HG03378 (cell line): ENCODE data around the gene ZMIZ1.
A peak's percentile ranks its signal among the peaks of the same experiment; 100 is the strongest.

Experiments used
- ATAC-seq: cut with Tn5 transposase; IDR thresholded peaks from one replicate; pipeline ENCODE4 v1.9.1; 2021; ENCODE audit warnings: mild to moderate bottlenecking, moderate library complexity; ENCODE audit not compliant: unreplicated experiment

ZMIZ1 gene

DNA sequence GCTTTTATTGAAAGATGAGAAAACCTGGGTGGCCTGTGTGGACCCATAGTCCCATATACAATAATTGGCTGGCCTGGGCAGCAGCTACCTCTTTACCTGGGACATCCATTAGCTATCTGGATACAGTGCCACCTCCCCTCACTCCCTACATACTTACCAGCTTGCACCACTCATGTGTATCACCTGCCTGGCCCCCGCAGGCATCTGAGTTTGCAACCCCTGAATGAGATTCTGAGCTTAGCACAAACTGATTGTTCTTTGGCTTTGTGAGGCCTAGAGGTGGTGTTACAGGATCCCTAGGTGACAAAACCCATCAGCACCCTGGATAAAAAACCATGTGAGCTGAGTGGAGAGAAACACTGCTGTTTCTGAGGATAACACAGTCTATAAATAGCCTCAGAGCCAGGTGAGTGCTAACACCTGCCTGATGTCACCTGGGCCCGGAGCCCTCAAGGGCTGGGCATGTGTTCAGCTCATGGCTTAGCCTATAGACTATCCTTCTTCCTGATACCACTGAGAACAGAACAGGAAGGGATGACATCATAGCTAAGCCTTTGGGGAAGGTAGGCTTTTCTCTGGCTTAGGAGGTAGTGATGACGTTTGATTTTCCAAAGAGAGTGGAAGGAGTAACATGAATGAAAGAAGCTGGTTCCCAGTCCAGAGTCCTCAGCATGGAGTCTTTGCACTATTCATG lies 275.9 kb downstream of the ZMIZ1 start:
- no peak for ATAC-seq

DNA sequence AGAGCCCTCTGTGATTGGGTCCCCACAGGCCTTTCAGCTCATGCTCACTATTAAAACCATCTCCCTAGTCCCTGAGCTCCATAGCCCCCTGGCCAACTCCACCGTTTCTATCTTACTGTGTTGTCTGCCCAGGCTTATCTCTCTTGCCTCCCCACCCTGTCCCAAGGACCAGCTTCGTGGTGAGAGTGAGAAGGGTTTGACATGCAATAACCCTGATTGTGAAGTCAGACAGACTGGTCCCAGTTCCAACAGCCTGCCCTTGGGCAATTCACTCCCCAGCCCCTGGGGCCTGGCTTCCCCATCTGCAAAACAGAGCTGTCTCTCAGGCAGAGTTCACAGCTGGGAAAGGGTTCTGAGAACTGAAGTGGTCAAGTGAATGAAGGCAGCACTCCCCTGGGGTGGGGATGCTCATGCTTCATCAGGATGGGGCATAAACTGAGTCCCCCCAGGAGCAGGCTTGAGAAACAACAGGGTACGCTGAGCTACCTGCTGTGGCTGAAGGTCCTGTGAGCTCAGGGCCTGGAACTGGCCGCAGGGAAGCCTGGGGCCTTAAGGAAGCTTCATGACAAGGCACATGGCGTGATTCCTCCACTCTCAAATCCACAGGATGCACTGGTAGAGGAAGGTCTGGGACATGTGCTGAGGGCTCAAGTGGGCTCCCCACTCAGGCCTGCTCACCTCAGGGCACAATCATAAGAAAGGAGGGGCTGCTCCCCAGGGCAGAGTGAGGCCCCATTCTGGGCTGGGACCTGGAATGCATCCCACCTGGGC lies 276.7 kb downstream of the ZMIZ1 start:
- no peak for ATAC-seq

GRCh38 chr10:79346012-79346340 lies 277.2 kb downstream of the ZMIZ1 start:
- ATAC-seq, result no peak

- peak; percentile 4 for ATAC-seq
Measured at GRCh38 chr10:79346388-79347225, 277.8 kb downstream of the ZMIZ1 start.

- peak; percentile 66 for ATAC-seq
Measured at GRCh38 chr10:79347226-79347893, 278.6 kb downstream of the ZMIZ1 start, which contains the start of gene PPIF. PPIF (plus strand) TSS chr10:79347469; CDS start chr10:79347549, 80 bp downstream.

- peak; percentile 66 for ATAC-seq
Measured at GRCh38 chr10:79347894-79348639, 279.3 kb downstream of the ZMIZ1 start.

DNA sequence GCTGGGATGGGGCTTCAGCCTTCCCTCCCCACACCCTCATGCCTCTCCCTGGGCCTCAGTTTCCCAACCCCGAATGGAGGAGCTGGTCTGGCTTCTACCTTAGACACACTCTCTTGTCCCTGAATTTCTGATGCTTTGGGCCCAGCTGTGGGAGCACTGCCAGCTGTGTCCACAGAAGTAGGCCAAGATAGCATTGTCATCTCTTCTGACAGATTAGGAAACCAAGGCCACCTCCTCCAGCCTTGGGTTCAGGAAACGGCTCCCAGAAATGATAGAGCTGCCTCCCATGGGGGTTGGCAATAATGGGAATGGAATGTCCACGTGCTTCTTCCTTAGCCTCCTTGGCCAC lies 279.8 kb downstream of the ZMIZ1 start:
- no peak for ATAC-seq

GRCh38 chr10:79349072-79349491 lies 280.3 kb downstream of the ZMIZ1 start:
- no peak for ATAC-seq

- no peak for ATAC-seq
Measured at GRCh38 chr10:79349766-79350406, 281.1 kb downstream of the ZMIZ1 start.

DNA sequence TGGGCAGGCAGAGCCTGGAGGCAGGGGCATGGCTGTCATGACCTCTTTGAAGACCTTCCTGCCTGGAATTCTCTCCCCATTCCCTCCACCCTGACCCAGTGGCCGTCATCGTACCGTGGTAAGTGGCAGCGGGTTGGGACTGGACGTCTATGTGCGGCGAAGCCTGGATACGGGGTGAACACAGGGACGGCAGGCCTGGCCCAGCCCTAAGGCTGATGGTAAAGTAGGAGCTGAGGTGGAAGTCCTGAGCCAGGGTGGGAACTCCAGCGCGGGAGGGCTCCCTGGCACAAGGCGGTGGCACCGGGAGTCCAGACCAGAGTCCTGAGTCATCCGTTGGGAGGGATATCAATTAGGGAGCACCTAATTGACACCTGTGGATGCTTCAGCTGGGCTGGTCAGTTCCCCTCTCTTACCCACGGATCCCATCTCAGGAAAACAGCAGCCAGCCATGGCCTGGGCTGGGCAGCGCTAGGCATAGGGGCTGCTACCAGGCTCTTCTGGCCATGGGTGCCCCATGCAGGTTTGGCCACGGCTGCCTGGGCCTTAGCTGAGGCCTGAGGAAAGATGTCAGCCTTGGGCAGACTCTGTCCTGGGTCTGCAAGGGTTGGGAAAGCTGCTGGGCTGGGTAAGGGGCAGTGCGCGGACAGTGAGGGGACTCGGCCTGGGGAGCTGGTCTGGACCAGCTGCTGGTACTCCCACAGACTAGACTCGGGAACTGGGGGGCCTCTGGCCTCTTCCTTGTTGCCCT lies 281.8 kb downstream of the ZMIZ1 start:
- ATAC-seq, result no peak

GRCh38 chr10:79351332-79351731 lies 282.6 kb downstream of the ZMIZ1 start:
- ATAC-seq, result no peak

DNA sequence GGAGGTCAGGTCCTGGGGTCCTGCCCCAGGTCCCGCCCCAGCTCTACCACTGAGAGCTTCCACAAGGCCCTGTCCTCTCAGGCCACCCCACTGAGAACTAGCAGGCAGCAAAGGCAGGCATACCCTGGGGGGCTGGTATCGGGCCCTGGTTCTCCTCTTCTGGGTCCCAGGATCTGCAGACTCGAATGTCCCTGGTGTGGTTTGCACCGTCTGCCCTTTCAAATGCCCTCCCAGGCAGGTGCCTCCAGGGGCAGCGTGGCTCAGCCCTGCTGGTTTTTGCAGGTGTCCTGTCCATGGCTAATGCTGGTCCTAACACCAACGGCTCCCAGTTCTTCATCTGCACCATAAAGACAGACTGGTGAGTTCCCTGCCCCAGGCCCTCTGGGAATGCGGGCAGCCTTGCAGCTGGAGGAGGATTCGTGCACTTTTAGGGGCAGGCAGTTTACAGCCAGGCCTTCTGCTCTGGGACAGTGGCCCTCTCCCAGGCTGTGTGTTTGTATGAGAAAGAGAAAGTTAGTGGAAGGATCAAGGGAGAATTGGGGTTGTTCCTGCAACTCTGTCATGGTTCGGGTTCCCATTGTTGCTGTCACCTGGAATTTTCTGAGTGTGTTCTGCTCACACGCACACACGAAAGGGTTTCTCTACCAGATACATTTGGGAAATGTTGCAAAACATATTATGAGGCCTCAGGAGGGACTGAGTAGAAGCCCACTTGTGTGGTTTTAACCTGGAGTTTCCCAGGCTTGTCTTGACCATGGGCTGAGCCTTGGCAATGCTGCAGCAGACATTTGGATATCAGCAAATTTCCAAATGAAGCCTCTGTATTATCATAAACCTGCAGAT lies 283.5 kb downstream of the ZMIZ1 start:
- ATAC-seq, result no peak

DNA sequence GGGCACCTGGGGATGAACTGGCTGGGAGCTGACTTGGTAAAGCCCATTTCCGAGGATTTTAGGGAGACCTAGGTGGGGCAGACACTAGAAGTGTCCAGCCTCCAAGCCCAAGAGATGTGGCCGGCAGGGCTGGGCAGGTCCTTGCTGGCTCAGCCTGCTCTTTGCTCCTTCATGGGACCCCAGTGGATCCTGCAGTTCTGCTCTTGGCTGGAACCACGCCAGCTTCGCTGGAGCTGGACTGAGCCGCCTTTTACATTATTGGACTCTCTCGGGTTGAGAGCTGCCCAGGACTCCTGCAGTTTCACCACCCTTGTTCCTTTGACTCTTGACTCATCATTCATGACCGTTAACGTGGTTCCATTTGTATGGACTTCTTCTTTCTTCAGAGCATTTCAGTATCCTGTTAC lies 284.2 kb downstream of the ZMIZ1 start:
- no peak for ATAC-seq

DNA sequence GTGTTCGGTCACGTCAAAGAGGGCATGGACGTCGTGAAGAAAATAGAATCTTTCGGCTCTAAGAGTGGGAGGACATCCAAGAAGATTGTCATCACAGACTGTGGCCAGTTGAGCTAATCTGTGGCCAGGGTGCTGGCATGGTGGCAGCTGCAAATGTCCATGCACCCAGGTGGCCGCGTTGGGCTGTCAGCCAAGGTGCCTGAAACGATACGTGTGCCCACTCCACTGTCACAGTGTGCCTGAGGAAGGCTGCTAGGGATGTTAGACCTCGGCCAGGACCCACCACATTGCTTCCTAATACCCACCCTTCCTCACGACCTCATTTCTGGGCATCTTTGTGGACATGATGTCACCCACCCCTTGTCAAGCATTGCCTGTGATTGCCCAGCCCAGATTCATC lies 285.0 kb downstream of the ZMIZ1 start:
- ATAC-seq, result no peak

GRCh38 chr10:79354141-79354540 lies 285.4 kb downstream of the ZMIZ1 start:
- ATAC-seq, result no peak

DNA sequence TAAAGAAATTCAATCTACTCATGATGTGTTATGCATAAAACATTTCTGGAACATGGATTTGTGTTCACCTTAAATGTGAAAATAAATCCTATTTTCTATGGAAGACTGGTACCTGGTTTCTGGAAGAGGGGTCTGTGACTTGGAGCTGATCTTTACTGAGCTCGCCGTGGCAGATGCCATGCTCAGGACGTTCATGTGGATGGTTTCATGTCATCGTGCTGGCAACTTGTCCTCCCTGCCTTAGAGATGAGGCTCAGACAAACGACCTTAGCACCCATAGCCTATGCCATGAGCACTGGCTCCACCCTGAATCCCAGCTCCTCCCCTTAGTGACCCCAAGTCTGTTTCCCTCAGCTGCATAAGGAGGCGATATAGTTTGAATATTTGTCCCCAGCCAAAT lies 285.8 kb downstream of the ZMIZ1 start:
- no peak for ATAC-seq

GRCh38 chr10:79355420-79356017 lies 286.8 kb downstream of the ZMIZ1 start:
- ATAC-seq, result no peak

DNA sequence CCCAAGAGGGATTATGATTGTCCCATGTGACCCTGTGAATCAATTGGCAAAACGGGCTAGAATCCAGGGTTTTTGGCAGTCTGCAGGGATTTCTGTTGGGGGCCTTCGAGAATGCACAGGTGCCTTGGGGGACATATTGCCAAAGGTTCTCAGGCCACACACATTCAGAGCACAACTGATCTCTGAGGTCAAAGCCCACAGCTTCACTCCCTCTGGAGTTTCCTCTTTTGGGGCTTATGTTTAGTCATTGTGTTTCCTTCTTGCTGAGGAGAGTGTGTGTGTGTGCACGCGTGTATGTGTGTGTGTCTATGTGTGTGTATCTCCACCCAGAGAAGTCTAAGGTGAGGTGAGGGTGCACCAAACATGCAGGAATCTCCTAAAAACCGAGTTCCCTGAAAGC lies 287.3 kb downstream of the ZMIZ1 start:
- ATAC-seq, result no peak
